OCI-M2 (cell line): ENCODE results near the gene CHP1.
A peak's percentile ranks its signal among the peaks of the same experiment; 100 is the strongest.
"Not testable (repeated sequence)": the region's sequence is repeated elsewhere in the genome, so short reads cannot be mapped to it uniquely, and the experiment has no call there.

Source experiments
- DNase-seq: peaks from one replicate; lab custom pipeline; 2025; ENCODE audit not compliant: unreplicated experiment; lab: John Stamatoyannopoulos, UW

The CHP1 gene

DNA sequence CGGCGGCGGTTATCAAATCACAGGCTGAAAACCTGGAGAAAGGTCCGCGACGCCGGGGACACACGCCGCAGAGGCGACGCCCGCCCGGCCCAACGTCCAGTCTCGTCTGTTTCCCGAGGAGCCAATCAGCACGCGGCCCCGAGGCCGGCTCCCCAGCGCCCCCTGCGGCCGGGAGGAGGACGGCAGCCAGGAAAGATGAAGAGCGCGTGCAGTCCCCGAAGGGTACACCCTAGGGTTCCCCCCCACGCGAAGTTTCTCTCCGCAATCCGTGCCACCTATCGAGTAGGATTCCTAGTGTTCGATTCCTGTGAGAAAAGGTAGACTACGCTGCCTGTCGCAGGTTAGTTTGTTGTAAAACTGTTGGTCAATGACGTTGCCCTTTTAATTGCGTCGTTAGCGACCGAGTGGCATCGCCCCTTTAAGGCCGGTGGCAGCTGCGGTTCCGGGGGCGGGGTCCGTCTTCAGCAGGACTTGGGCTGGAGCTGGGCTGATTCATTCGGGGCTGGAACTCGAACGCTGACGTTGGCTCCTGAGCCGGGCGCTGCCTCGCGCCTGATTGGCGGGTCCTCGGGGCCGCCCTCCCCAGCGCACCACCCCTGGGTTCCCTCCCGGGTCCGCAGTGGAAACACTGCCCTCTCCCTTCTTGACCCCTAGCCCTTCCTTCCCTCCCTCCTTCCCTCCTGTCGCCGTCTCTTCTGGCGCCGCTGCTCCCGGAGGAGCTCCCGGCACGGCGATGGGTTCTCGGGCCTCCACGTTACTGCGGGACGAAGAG is at the start of gene CHP1, which contains the start of gene EXD1:
Gene CHP1, plus strand, starts transcription at position 619 of the 772 bp plus-strand sequence. Its CDS starts 115 bp downstream, at position 734.
Gene EXD1, minus strand, starts transcription at position 108 of the 772 bp plus-strand sequence. CDS start 4,182 bp downstream, outside the sequence.
- DNase-seq: peak; percentile 65

- DNase-seq: no peak
Measured at GRCh38 chr15:41182266-41182665, 48.8 kb upstream of the CHP1 start.

GRCh38 chr15:41183581-41183980 is 47.5 kb upstream of the CHP1 start:
- DNase-seq: no peak

DNA sequence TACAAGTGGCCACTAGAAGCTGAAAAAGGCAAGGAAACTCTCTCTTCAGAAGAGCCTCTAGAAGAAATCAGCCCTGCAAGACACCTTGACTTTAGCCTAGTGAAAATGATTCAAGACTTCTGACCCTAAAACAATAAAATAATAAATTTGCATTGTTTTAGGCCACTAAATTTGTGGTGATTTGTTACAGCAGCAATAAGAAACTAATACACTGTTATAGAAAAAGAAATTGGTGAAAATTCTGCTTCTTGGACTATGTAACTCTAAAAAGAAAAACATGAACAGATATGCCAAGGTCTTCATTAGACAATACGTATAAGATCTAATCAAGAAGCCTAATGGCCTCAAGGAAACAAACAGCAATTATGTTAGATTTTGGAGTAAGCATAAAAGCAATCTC is 36.6 kb upstream of the CHP1 start:
- no peak for DNase-seq

DNA sequence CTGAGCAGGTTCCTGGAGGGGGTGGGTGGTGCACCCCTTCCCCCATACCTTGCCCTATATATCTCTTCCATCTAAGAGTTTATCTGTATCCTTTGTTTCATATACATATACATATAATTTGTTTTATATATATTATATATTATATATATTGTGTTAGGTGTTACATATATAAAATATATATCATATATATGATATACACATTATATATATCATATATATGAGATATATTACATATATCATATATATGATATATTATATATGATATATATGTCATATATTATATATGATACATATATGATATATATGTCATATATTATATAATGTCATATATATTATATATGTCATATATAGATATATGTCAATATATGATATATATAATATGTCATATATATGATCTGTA is 31.6 kb upstream of the CHP1 start:
- DNase-seq: no peak

- no peak for DNase-seq
Measured at GRCh38 chr15:41203395-41203794, 27.7 kb upstream of the CHP1 start.

DNA sequence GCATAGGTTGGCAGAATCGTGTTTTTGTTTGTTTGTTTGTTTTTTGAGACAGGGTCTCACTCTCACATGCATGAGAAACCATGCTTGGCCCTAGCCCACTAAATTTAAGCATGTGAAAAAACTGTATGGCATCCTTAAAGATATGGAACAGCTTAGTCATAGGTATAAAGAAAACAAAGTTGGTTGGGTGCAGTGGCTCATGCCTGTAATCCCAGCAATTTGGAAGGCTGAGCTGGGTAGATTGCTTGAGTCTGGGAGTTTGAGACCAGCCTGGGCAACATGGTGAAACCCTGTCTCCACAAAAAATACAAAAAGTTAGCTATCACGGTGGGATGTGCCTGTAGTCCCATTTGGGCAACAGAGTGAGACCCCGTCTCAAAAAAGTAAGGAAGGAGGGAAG is 25.8 kb upstream of the CHP1 start:
- DNase-seq: no peak

DNA sequence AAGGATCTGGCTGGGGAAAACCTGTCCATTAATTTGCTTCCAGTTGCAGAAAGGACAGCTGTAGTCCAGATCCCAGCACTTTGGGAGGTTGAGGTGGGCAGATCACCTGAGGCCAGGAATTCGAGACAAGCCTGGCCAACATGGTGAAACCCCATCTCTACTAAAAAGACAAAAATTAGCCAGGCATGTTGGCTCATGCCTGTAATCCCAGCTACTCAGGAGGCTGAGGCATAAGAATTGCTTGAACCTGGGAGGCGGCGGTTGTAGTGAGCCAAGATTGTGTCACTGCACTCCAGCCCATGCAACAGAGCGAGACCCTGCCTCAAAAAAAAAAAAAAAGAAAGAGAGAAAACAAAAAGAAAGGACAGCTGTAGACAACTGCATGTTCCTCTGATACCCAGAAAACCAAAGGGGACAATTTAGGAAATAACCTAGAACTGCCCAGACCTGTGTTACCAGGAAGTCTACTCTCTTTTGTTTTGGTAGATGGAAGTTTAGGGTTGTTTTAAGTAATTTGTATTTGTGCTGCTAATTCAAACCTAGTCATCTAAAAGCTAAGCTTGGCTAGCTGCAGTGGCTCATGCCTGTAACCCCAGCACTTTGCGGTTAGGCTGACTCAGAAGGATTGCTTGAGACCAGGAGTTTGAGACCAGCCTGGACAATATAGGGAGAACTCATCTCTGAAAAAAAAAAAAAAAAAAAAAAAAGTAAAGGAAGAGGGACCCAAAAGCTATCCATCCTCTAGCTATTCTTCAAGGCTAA is 23.2 kb upstream of the CHP1 start:
- no peak for DNase-seq

DNA sequence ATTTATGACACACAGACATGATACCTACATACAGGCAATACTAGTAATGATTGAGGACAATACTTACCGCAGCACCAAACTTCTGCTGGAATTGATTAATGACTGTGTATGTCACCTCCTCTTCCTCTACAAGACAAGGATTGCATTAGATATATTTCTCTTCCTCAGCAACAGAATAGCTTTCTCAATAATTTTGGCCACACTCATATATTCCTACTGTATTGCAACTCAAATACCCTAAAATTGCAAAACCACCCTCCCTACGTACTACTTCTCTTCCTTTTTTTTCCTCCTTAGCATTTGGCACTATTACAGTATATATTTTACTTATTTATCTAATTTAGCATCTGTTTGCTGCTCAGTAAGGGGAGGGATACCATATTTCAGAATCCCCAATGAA is 15.4 kb upstream of the CHP1 start:
- no peak for DNase-seq

DNA sequence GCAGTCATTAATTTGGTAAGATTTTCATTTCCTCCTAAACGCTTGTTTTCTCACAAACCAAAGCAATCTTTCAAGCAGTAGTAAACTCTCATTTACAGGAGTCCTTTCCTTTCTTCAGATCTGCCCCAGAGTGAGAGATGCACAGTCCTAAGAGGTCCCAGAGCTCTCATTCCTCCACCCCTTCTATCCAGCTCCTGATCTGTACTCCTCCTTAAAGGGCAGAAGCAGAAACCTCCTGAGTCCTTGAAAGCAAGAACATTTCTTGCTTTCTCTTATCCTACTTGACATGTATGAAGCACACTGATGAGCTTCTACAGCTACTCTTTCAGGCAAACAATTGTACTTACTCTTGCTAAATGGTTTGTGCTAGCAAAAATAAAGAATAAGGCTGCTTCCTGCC is 12.2 kb upstream of the CHP1 start:
- DNase-seq: no peak

GRCh38 chr15:41219381-41219780 is 11.7 kb upstream of the CHP1 start:
- DNase-seq: no peak

- no peak for DNase-seq
Measured at GRCh38 chr15:41230345-41230649, 771 bp upstream of the CHP1 start.

GRCh38 chr15:41231422-41232226 is 556 bp downstream of the CHP1 start:
- no peak for DNase-seq

DNA sequence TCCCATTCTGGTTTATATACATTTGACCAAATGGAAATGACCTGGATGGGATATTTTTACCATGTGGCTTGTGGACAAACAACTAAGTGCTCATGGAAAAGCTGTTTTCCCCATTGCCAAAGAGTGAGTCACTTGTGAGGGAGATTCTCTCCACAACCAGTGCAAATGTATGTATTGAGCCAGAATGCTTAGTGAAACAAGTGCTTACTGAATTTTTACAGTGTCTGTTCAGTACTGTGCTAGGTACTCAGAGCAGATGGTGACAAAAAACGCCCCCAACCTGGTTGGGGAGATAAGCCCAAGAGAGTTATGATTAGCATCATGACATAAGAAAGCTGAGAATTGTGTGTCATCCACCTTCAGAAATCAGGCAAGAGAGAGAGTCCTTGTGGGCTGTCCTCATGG is 2.3 kb downstream of the CHP1 start:
- no peak for DNase-seq

GRCh38 chr15:41235228-41235627 is 4.2 kb downstream of the CHP1 start:
- DNase-seq: not testable (repeated sequence)

DNA sequence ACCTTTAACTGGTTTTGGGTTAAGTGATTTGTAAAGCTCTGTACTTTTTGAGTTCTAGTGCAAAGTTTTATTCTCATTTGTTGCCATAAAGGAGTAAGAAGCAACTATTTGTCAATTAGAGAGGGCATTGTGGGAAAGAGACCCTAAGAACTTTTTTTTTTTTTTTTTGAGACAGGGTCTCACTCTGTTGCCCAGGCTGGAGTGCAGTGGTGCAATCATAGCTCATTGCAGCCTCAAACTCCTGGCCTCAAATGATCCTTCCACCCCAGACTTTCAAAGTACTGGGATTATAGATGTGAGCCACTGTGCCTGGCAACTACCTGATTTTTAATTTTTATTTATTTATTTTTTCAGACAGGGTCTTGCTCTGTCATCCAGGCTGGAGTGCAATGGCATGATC is 4.9 kb downstream of the CHP1 start:
- DNase-seq: no peak

GRCh38 chr15:41238100-41238499 is 7.0 kb downstream of the CHP1 start:
- no peak for DNase-seq

GRCh38 chr15:41241221-41241964 is 10.3 kb downstream of the CHP1 start:
- DNase-seq: no peak

- DNase-seq: not testable (repeated sequence)
Measured at GRCh38 chr15:41250745-41251144, 19.7 kb downstream of the CHP1 start.

GRCh38 chr15:41251411-41251810 is 20.3 kb downstream of the CHP1 start:
- no peak for DNase-seq

- no peak for DNase-seq
Measured at GRCh38 chr15:41254560-41254959, 23.5 kb downstream of the CHP1 start.
